GM12878 (cell line): Measurements from ENCODE around the gene DOLPP1.

Source experiments
- SIN3A ChIP-seq: IDR thresholded peaks from 2 replicates; pipeline ENCODE4 v1.6.1; 2012; ENCODE audit warnings: low read depth, low read length, improper control_type of control experiment
- SIX5 ChIP-seq: IDR thresholded peaks from 2 replicates; pipeline ENCODE4 v1.6.1; 2011; ENCODE audit warnings: mild to moderate bottlenecking, low read depth, low read length, moderate library complexity; ENCODE audit not compliant: severe bottlenecking
- TF ChIP-seq, protein P1 (sequence below): IDR thresholded peaks from 2 replicates; pipeline ENCODE4 v1.6.1; 2011; ENCODE audit warnings: borderline replicate concordance, low read depth, mild to moderate bottlenecking, moderate library complexity, mixed read lengths, low read length; ENCODE audit not compliant: insufficient read depth; ENCODE audit errors: extremely low read length
- TF ChIP-seq, protein P2 (sequence below): fragments of 450-650 bp; IDR thresholded peaks from 2 replicates; pipeline ENCODE4 v1.6.1; 2017; ENCODE audit warnings: mild to moderate bottlenecking

DNA sequence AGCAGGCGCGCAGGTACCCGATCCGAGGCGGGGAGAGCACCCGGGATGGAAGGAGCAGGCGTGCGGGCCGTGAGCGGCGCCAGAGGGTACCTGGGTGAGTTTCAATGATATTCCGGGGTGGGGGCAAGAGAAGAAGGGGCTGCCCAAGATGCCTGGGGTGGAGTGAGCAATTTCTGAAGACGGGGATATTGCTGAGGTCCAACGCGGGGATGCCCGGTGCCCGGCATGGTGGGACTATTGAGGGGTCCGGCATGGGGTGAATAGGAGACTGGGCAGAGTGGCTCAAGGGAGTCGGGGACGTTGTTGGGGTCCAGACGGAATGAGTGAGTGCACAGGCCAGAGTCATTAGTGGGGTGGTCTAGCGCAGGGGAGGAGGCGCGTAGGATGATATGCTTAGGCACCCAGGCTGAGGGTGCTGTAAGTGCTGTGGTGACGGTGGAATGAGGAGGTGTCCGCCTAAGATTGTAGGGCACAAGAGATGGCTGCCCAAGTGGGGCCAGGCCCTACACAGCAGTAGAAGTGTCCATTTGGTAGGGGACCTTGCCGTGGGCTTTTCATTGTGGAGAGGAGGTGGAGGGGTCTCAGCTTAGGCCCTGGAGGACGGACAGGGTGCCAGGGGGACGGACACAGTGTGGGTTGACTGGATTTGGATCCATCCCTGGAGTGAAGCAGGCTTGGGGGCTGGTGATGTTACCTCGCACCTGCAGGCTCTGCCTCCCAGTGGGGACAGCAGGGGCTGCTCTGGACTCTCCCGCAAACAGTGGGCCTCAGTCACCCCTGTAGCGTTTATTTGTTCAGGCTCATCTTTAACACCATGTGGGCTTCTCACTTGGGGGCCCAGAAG lies 43.8 kb upstream of the DOLPP1 start:
- TF ChIP-seq SIN3A (no peak), SIX5 (no peak)
- TF ChIP-seq, protein P1, sequence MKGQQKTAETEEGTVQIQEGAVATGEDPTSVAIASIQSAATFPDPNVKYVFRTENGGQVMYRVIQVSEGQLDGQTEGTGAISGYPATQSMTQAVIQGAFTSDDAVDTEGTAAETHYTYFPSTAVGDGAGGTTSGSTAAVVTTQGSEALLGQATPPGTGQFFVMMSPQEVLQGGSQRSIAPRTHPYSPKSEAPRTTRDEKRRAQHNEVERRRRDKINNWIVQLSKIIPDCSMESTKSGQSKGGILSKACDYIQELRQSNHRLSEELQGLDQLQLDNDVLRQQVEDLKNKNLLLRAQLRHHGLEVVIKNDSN, result no peak
- TF ChIP-seq, protein P2, sequence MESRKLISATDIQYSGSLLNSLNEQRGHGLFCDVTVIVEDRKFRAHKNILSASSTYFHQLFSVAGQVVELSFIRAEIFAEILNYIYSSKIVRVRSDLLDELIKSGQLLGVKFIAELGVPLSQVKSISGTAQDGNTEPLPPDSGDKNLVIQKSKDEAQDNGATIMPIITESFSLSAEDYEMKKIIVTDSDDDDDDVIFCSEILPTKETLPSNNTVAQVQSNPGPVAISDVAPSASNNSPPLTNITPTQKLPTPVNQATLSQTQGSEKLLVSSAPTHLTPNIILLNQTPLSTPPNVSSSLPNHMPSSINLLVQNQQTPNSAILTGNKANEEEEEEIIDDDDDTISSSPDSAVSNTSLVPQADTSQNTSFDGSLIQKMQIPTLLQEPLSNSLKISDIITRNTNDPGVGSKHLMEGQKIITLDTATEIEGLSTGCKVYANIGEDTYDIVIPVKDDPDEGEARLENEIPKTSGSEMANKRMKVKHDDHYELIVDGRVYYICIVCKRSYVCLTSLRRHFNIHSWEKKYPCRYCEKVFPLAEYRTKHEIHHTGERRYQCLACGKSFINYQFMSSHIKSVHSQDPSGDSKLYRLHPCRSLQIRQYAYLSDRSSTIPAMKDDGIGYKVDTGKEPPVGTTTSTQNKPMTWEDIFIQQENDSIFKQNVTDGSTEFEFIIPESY, result no peak
